GM19035 (cell line): ENCODE results near the gene TRAF3.

Experiments
- ATAC-seq: cut with Tn5 transposase; IDR thresholded peaks from one replicate; pipeline ENCODE4 v1.9.1; 2021; ENCODE audit not compliant: unreplicated experiment

Gene TRAF3

DNA sequence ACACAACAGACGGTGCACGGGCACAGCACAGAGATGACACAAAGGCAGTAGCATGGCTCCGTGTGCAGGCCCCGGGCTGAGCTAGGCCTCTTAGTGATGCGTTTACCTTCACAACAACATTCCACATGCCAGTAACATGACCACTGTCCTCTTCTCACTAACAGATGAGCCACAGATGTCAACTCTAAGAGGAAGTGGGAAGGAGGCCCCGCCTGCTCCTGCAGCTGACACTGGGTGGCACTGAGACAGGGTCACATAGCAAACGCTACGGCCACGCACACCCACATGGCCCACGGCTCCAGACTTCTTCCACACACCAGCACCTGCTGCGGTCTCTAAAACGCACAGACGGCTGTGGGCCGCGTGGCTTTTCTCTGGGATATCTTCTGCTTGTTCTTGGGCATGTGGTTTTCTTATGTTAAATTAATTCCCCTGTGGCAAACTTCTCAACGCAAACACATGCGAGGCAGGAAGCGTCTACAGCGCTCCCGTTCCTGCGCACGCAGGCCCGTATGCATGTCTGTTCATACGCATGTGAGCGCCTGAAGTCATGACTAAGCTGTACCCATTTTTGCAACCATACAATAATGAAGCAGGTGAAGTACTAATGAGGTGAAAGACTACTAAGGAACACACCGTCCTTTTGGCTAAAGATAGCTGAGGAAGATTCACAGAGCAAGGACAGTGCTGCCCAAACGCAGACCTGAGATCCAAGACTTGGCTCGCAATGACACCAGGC, 172.0 kb downstream of the TRAF3 start:
- ATAC-seq = no peak

DNA sequence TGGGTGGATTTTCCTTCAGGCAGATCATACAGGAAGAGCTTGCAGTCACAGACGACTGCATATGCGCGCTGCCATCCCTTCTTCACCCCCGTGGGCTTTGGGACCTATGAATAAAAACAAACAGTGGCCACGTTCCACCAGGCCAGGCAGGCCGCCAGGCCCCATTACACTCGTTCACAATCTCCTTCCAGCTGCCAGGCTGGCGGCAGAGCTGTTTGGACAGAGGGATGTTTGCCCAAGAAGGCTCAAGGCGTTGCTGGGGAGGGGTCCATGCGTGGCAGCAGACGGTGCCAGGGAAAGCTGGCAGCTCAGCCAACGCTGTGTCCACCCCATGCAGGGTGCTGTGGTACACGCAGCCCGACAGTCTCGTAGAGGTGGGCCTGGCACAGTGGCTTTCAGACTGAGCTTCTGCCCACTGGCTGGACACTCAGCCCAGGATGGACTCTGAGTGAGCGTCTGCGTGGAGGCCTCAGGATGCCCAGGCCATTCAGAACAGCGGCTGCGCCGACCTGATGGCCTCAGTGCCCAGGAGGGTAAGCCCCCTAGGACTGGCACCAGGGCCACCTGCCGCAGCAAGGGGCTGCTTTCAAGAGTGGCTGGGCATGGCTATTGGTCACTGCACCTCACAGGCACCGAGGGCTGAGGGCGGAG, 172.7 kb downstream of the TRAF3 start:
- ATAC-seq = no peak

DNA sequence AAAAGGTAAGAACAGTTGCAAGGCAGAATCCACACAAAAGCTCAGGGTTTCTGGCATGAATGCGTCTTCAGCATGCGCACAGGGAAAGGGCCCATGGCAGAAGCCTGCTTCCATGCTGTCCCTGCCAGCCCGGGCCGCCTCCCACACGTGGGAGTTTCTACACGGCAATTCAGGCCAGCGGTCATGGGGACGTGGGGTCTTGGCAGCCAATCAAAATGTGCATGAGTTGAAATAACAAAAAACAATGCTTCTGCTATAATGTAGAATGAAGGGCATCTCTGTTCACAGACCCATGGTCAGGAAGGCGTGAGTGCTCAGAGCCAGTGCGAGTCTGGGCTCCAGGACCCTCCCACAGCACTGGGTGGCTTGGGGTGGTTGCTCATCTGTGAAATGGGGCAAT, 173.8 kb downstream of the TRAF3 start:
- no peak for ATAC-seq

DNA sequence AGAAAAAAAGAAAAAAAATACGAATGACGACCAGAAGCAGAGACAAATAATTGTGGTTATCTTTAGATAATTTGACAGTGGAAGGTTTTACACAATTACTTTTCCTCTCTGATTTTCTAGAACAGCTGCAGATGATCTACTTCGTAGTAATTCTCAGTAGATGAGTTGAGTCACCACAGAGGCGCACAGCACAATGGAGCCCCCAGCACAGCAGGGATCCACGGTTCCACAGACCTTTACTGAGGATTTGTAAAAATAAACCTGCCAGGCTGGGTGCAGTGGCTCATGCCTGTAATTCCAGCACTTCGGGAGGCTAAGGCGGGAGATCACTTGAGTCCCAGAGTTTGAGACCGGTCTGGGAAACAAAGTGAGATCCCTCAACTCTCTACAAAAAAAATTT, 174.6 kb downstream of the TRAF3 start:
- ATAC-seq = no peak

DNA sequence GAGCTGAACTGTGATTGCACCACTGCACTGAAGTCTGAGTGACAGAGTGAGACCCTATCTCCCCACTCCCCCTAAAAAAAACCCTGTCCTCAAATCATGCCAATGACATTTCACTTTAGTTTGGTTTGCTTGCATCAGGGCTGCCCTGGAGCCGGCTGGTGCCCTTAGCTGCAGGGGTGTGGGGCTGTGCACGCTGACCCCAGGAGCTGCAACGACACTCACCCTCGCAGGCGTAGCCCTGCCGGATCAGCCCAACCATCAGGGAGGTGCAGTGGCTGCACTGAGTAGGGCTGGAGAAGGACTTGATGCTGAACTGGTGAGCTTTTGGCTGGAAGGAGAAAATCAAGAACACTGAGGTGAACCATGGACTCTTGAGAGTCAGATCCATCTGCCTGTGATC, 175.0 kb downstream of the TRAF3 start:
- ATAC-seq = no peak

DNA sequence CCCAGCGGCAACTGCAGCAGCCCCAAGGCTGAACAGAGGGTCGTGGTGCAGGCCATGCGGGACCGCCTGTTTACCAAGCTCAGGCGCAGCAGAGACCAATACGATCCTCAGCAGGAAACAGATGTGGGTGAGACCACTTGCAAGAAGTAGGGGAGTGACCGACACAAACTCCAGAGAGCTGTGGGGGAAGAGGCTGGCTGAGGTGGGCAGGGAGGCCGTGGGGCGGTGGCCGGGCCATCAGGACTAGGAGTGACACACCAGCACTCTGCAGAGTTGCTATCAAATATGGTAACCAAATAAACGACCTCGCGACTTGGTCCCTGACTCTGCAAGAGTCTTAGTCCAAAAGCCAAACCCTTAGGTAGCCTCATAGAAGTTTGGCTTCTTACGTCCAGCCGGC, 175.9 kb downstream of the TRAF3 start:
- no peak for ATAC-seq

DNA sequence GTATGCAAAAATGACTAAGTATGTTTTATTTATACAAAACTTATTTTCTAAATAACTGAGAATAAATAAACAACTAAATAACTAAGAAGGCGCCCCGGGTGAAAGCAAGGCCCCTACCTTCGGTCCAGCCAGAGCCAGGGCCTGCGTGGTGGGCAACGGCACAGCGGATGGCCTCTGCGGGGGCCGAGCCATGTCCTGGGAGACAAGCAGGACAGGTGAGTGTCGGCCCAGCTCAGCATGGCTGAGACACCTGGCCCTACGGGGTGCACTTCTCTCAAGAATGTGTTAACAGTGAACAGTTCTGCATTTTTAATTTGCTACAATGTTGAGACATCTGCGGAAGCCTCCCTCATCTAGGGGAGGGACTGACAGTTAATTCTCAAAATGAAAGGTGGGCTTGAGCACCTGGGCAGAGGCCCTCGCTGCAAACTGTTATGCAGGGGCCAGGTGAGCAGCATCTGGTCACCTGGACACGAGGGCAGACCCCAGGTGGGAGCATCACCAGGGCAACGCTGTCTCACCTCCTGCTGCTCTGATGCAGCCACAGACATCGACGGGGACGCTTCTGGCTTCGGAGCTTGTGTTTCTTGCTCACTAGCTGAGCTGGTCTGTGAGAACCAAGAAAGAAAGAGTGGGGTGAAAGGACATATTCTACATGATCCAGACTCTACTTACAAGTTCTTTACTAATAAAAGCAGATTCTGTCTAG, 177.0 kb downstream of the TRAF3 start:
- ATAC-seq = no peak

DNA sequence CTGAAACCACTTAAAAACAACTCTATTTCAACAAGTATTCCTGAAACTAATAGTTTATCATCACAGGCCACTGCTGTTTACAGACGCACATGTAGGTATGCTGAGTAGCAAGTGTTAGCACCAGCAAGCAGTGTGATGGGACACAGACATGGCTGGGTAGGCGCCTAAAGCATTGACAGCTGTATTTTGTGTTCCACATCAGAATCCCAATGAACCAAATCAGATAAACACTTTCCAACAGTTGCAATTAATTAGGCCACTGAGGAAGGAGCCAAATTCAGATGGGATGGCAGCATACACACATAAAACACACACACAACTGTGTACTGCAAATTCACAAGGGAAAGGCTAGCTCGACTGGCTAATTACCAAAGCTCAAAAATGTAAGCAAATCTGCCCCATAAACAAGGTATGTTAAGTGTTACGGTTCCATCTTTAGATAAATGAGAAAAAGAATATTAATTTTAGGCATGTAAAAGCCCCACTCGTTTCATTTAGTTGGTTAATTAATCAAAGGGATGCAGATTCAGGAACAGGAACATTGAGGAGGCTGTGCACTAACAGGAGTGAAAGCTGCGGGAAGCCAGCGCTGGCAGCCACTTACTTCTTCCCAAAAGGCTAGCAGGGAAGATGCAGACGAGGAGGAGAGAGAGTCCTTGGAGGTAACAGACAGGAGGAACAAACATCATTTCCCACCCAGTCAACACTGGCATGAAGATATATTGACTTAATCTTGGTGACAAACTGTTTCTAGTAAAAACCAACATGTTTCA, 178.6 kb downstream of the TRAF3 start:
- ATAC-seq = no peak

DNA sequence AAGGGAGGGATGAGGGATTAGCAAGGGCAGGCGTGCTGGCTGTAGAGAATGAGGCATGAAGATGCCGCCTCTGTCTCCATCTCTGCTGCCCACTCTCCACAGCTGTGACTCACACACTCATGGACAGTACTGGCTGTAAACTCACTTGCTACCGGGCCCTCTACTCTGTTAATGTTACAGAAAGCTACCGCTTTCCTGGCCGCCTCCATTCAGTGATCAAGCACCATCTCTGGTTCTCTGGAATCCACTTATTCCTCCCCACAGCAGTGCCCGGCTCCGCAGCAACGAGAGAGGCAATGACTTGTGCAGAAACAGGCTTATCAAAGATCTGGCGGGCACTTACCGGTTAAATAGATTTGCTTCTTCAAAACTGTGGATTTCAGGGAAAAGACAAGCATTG, 180.0 kb downstream of the TRAF3 start:
- ATAC-seq = no peak

DNA sequence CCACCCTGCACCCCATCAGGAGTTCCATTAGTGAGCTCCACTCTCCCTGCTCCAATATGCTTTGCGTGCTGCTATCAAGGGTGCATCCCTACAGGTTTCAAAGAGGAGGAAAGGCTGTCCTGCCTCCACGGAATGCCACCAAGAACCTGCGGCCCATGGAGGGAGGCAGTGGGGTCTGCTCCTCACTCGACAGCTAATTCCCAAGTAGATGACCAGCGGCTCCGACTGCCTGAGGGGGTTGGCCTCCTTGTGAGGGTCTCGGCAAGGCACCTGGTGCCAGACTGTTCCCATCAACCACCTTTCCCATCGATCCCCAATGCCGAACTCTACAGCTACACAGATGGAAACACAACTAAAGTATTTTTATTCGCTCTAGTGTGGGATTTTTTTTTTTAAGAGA, 181.2 kb downstream of the TRAF3 start:
- no peak for ATAC-seq
